ENCODE measurements around the gene MNDA.

Gene MNDA

GRCh38 chr1:158809862-158810261 lies 21.3 kb upstream of the MNDA start:
- Histone ChIP-seq H3K9ac (ENCODE audit: low read depth in 1 of 2, low read length in 2 of 2) (no peak overlapping the region), H3K27ac (ENCODE audit: low read depth, low read length) (no peak overlapping the region), H3K27me3 (ENCODE audit: control insufficient read depth in 1 of 2, insufficient read depth in 2 of 2, low read length in 2 of 2) (no peaks in the 10 kb centered on the region), H3K9me3 (ENCODE audit: control insufficient read depth in 1 of 2, low read length in 2 of 2) (no peaks in the 10 kb centered on the region), H3K4me1 (ENCODE audit: control insufficient read depth in 1 of 2, insufficient read depth in 2 of 2, low read length in 2 of 2) (peaks cover 0 to 6% of the 10 kb centered on the region in 2 donors), H3K4me3 (ENCODE audit: low read depth in 1 of 2, low read length in 2 of 2) (no peak overlapping the region), H3K36me3 (ENCODE audit: control insufficient read depth in 1 of 2, insufficient read depth in 2 of 2, low read length in 2 of 2) (no peaks in the 10 kb centered on the region)

GRCh38 chr1:158810311-158810710 lies 20.8 kb upstream of the MNDA start:
- H3K4me1 ChIP-seq (ENCODE audit: control insufficient read depth in 1 of 2, insufficient read depth in 2 of 2, low read length in 2 of 2): peaks cover 0 to 6% of the 10 kb centered on the region in 2 donors
- H3K27me3 ChIP-seq (ENCODE audit: control insufficient read depth in 1 of 2, insufficient read depth in 2 of 2, low read length in 2 of 2): no peaks in the 10 kb centered on the region
- H3K9me3 ChIP-seq (ENCODE audit: control insufficient read depth in 1 of 2, low read length in 2 of 2): no peaks in the 10 kb centered on the region
- no peaks in the 10 kb centered on the region for H3K36me3 ChIP-seq (ENCODE audit: control insufficient read depth in 1 of 2, insufficient read depth in 2 of 2, low read length in 2 of 2)
- H3K9ac ChIP-seq (ENCODE audit: low read depth in 1 of 2, low read length in 2 of 2): no peak overlapping the region
- no peak overlapping the region for H3K27ac ChIP-seq (ENCODE audit: low read depth, low read length)
- H3K4me3 ChIP-seq (ENCODE audit: low read depth in 1 of 2, low read length in 2 of 2): no peak overlapping the region

GRCh38 chr1:158812336-158812735 lies 18.8 kb upstream of the MNDA start:
- Histone ChIP-seq H3K36me3 (ENCODE audit: control insufficient read depth in 1 of 2, insufficient read depth in 2 of 2, low read length in 2 of 2) (no peaks in the 10 kb centered on the region), H3K27ac (ENCODE audit: low read depth, low read length) (no peak overlapping the region)

GRCh38 chr1:158813164-158813563 lies 18.0 kb upstream of the MNDA start:
- H3K9me3 ChIP-seq (ENCODE audit: control insufficient read depth in 1 of 2, low read length in 2 of 2): no peaks in the 10 kb centered on the region
- no peaks in the 10 kb centered on the region for H3K27me3 ChIP-seq (ENCODE audit: control insufficient read depth in 1 of 2, insufficient read depth in 2 of 2, low read length in 2 of 2)
- peaks cover 0 to 6% of the 10 kb centered on the region in 2 donors for H3K4me1 ChIP-seq (ENCODE audit: control insufficient read depth in 1 of 2, insufficient read depth in 2 of 2, low read length in 2 of 2)
- H3K27ac ChIP-seq (ENCODE audit: low read depth, low read length): no peak overlapping the region
- no peak overlapping the region for H3K4me3 ChIP-seq (ENCODE audit: low read depth in 1 of 2, low read length in 2 of 2)
- H3K9ac ChIP-seq (ENCODE audit: low read depth in 1 of 2, low read length in 2 of 2): no peak overlapping the region
- no peaks in the 10 kb centered on the region for H3K36me3 ChIP-seq (ENCODE audit: control insufficient read depth in 1 of 2, insufficient read depth in 2 of 2, low read length in 2 of 2)

More at GRCh38 chr1:158812336-158812735, 18.8 kb upstream of the MNDA start:
- Histone ChIP-seq H3K4me1 (ENCODE audit: control insufficient read depth in 1 of 2, insufficient read depth in 2 of 2, low read length in 2 of 2) (peaks cover 0 to 6% of the 10 kb centered on the region in 2 donors), H3K9me3 (ENCODE audit: control insufficient read depth in 1 of 2, low read length in 2 of 2) (no peaks in the 10 kb centered on the region), H3K9ac (ENCODE audit: low read depth in 1 of 2, low read length in 2 of 2) (no peak overlapping the region), H3K27me3 (ENCODE audit: control insufficient read depth in 1 of 2, insufficient read depth in 2 of 2, low read length in 2 of 2) (no peaks in the 10 kb centered on the region), H3K4me3 (ENCODE audit: low read depth in 1 of 2, low read length in 2 of 2) (no peak overlapping the region)

- no peaks in the 10 kb centered on the region for H3K27me3 ChIP-seq (ENCODE audit: control insufficient read depth in 1 of 2, insufficient read depth in 2 of 2, low read length in 2 of 2)
- no peak overlapping the region for H3K27ac ChIP-seq (ENCODE audit: low read depth, low read length)
- no peaks in the 10 kb centered on the region for H3K9me3 ChIP-seq (ENCODE audit: control insufficient read depth in 1 of 2, low read length in 2 of 2)
- peaks cover 0 to 10% of the 10 kb centered on the region in 2 donors for H3K4me1 ChIP-seq (ENCODE audit: control insufficient read depth in 1 of 2, insufficient read depth in 2 of 2, low read length in 2 of 2)
- H3K4me3 ChIP-seq (ENCODE audit: low read depth in 1 of 2, low read length in 2 of 2): no peak overlapping the region
- H3K9ac ChIP-seq (ENCODE audit: low read depth in 1 of 2, low read length in 2 of 2): no peak overlapping the region
- no peaks in the 10 kb centered on the region for H3K36me3 ChIP-seq (ENCODE audit: control insufficient read depth in 1 of 2, insufficient read depth in 2 of 2, low read length in 2 of 2)
These were observed 16.2 kb upstream of the MNDA start for GRCh38 chr1:158814970-158815369.

GRCh38 chr1:158818560-158818959 lies 12.6 kb upstream of the MNDA start:
- Histone ChIP-seq H3K27ac (ENCODE audit: low read depth, low read length) (no peak overlapping the region), H3K27me3 (ENCODE audit: control insufficient read depth in 1 of 2, insufficient read depth in 2 of 2, low read length in 2 of 2) (no peaks in the 10 kb centered on the region), H3K36me3 (ENCODE audit: control insufficient read depth in 1 of 2, insufficient read depth in 2 of 2, low read length in 2 of 2) (no peaks in the 10 kb centered on the region), H3K4me3 (ENCODE audit: low read depth in 1 of 2, low read length in 2 of 2) (no peak overlapping the region), H3K9me3 (ENCODE audit: control insufficient read depth in 1 of 2, low read length in 2 of 2) (no peaks in the 10 kb centered on the region), H3K4me1 (ENCODE audit: control insufficient read depth in 1 of 2, insufficient read depth in 2 of 2, low read length in 2 of 2) (peaks cover 0 to 10% of the 10 kb centered on the region in 2 donors), H3K9ac (ENCODE audit: low read depth in 1 of 2, low read length in 2 of 2) (no peak overlapping the region)

- Histone ChIP-seq H3K4me3 (ENCODE audit: low read depth in 1 of 2, low read length in 2 of 2) (no peak overlapping the region), H3K9ac (ENCODE audit: low read depth in 1 of 2, low read length in 2 of 2) (no peak overlapping the region), H3K9me3 (ENCODE audit: control insufficient read depth in 1 of 2, low read length in 2 of 2) (no peaks in the 10 kb centered on the region), H3K36me3 (ENCODE audit: control insufficient read depth in 1 of 2, insufficient read depth in 2 of 2, low read length in 2 of 2) (no peaks in the 10 kb centered on the region), H3K27ac (ENCODE audit: low read depth, low read length) (no peak overlapping the region), H3K27me3 (ENCODE audit: control insufficient read depth in 1 of 2, insufficient read depth in 2 of 2, low read length in 2 of 2) (no peaks in the 10 kb centered on the region), H3K4me1 (ENCODE audit: control insufficient read depth in 1 of 2, insufficient read depth in 2 of 2, low read length in 2 of 2) (peaks cover 0 to 10% of the 10 kb centered on the region in 2 donors)
These were observed 12.1 kb upstream of the MNDA start for GRCh38 chr1:158818975-158819431.

- H3K4me1 ChIP-seq (ENCODE audit: control insufficient read depth in 1 of 2, insufficient read depth in 2 of 2, low read length in 2 of 2): peaks cover 0 to 10% of the 10 kb centered on the region in 2 donors
- H3K9me3 ChIP-seq (ENCODE audit: control insufficient read depth in 1 of 2, low read length in 2 of 2): no peaks in the 10 kb centered on the region
- no peak overlapping the region for H3K9ac ChIP-seq (ENCODE audit: low read depth in 1 of 2, low read length in 2 of 2)
- no peak overlapping the region for H3K27ac ChIP-seq (ENCODE audit: low read depth, low read length)
- no peaks in the 10 kb centered on the region for H3K36me3 ChIP-seq (ENCODE audit: control insufficient read depth in 1 of 2, insufficient read depth in 2 of 2, low read length in 2 of 2)
- H3K27me3 ChIP-seq (ENCODE audit: control insufficient read depth in 1 of 2, insufficient read depth in 2 of 2, low read length in 2 of 2): no peaks in the 10 kb centered on the region
- H3K4me3 ChIP-seq (ENCODE audit: low read depth in 1 of 2, low read length in 2 of 2): no peak overlapping the region
These were observed 11.4 kb upstream of the MNDA start for GRCh38 chr1:158819461-158820443.

GRCh38 chr1:158821723-158822122 lies 9.4 kb upstream of the MNDA start:
- no peak overlapping the region for H3K27ac ChIP-seq (ENCODE audit: low read depth, low read length)
- peaks cover 0 to 10% of the 10 kb centered on the region in 2 donors for H3K4me1 ChIP-seq (ENCODE audit: control insufficient read depth in 1 of 2, insufficient read depth in 2 of 2, low read length in 2 of 2)
- no peaks in the 10 kb centered on the region for H3K27me3 ChIP-seq (ENCODE audit: control insufficient read depth in 1 of 2, insufficient read depth in 2 of 2, low read length in 2 of 2)

GRCh38 chr1:158830074-158830677 lies 975 bp upstream of the MNDA start:
- Histone ChIP-seq H3K36me3 (ENCODE audit: control insufficient read depth in 1 of 2, insufficient read depth in 2 of 2, low read length in 2 of 2) (no peaks in the 10 kb centered on the region), H3K9me3 (ENCODE audit: control insufficient read depth in 1 of 2, low read length in 2 of 2) (peaks cover 0 to 5% of the 10 kb centered on the region in 2 donors), H3K4me3 (ENCODE audit: low read depth in 1 of 2, low read length in 2 of 2) (no peak overlapping the region), H3K27me3 (ENCODE audit: control insufficient read depth in 1 of 2, insufficient read depth in 2 of 2, low read length in 2 of 2) (no peaks in the 10 kb centered on the region), H3K9ac (ENCODE audit: low read depth in 1 of 2, low read length in 2 of 2) (no peak overlapping the region), H3K27ac (ENCODE audit: low read depth, low read length) (no peak overlapping the region), H3K4me1 (ENCODE audit: control insufficient read depth in 1 of 2, insufficient read depth in 2 of 2, low read length in 2 of 2) (no peaks in the 10 kb centered on the region)

More at GRCh38 chr1:158821723-158822122, 9.4 kb upstream of the MNDA start:
- Histone ChIP-seq H3K9me3 (ENCODE audit: control insufficient read depth in 1 of 2, low read length in 2 of 2) (no peaks in the 10 kb centered on the region), H3K9ac (ENCODE audit: low read depth in 1 of 2, low read length in 2 of 2) (no peak overlapping the region), H3K36me3 (ENCODE audit: control insufficient read depth in 1 of 2, insufficient read depth in 2 of 2, low read length in 2 of 2) (no peaks in the 10 kb centered on the region), H3K4me3 (ENCODE audit: low read depth in 1 of 2, low read length in 2 of 2) (no peak overlapping the region)

Measured in duodenal mucosa (tissue), 2 donors.